ENCODE results near the gene RHBDD1. TPM values are rescaled to one million over a fixed set of nuclear protein-coding genes. Genes with fewer than 3 reads are reported as not detected.
"Not testable (repeated sequence)": the region's sequence is repeated elsewhere in the genome, so short reads cannot be mapped to it uniquely, and the experiment has no call there.

Gene RHBDD1
- total and polyA plus RNA-seq, 8 donors: 22.8 to 40.1 (median 25.3) TPM

GRCh38 chr2:226839951-226840350, 4.1 kb downstream of the RHBDD1 start:
- intact Hi-C loops (cut with DNase I): loop anchor here in 1 of 2 donors (10.0 kb wide), 1 partner anchor 135 kb away; no protein-coding TSS in a partner anchor
- Histone ChIP-seq H3K36me3 (peaks cover 0 to 3% of the 10 kb centered on the region in 2 donors), H3K27ac (no peak overlapping the region), H3K4me3 (no peak overlapping the region), H3K9me3 (no peaks in the 10 kb centered on the region), H3K4me1 (peaks cover 4 to 26% of the 10 kb centered on the region in 2 donors), H3K27me3 (no peaks in the 10 kb centered on the region)
- DNase-seq (no peak), ATAC-seq (no peak)
- no peak for TF ChIP-seq CTCF (IDR thresholded peaks at IDR 0.05)

- H3K9me3 ChIP-seq; H3K4me3 ChIP-seq; H3K27ac ChIP-seq; H3K27me3 ChIP-seq; ATAC-seq; DNase-seq; intact Hi-C loops (cut with DNase I); H3K36me3 ChIP-seq; H3K4me1 ChIP-seq: not testable (repeated sequence)
Measured at GRCh38 chr2:226843001-226843400, 7.1 kb downstream of the RHBDD1 start.

DNA sequence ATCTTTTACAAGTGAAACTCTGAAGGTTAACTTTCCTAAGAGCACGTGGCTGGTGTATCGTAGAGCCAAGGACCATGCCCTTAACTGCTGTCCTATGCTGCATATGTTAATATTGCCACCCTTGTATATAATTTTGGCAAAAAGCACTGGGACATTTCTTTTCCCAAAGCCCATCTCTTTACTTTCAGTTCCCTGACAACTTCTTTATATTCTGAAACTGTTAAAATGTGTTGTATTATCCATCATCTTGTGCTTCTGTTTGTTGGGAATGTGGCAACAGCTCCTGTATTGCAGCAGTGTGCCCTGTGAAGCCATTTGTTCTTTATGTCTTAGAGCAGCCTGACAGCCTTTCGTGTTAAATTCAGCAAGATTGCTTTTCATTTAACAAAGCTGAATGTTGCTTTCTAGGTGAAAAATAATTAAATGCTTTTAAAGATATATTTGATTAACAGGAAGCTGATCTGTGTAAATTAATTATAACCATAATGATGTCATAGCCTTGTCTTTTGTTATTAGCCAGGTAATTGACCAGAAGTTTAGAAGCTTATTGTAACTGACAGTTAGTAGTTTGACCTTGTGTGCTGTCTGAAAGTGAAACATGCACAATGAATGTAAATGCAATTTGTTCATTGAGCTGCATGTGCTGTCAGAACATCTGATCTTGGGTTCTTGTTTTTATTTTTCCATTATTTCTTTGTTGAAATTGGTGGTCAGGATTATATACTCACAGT, 9.7 kb downstream of the RHBDD1 start:
- no peaks in the 10 kb centered on the region for H3K4me1 ChIP-seq
- ATAC-seq: no peak
- DNase-seq: no peak
- no peaks in the 10 kb centered on the region for H3K27me3 ChIP-seq
- no peak overlapping the region for H3K27ac ChIP-seq
- intact Hi-C loops (cut with DNase I): no loop called here
- no peaks in the 10 kb centered on the region for H3K36me3 ChIP-seq
- TF ChIP-seq CTCF (IDR thresholded peaks at IDR 0.05): no peak
- no peaks in the 10 kb centered on the region for H3K9me3 ChIP-seq
- no peak overlapping the region for H3K4me3 ChIP-seq

DNA sequence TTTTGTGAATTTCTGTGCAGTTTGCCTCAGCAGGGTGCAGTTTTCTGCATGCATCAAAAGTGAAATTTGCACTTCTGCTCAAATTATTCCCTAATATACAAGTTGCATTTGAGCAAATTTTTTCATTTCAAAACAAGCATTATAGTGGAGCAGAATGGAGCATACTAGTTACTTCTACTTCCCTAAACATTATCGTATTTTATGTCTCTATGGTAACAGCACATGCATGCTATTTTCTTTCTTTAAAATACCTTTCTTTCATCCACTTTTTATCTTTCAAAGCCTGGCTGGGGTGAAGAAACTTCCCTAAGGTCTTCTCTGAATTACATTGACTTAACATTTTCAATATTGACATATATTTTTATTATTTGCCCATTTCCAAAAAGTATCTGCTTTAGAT, 11.2 kb downstream of the RHBDD1 start:
- intact Hi-C loops (cut with DNase I): no loop called here
- ATAC-seq: no peak

DNA sequence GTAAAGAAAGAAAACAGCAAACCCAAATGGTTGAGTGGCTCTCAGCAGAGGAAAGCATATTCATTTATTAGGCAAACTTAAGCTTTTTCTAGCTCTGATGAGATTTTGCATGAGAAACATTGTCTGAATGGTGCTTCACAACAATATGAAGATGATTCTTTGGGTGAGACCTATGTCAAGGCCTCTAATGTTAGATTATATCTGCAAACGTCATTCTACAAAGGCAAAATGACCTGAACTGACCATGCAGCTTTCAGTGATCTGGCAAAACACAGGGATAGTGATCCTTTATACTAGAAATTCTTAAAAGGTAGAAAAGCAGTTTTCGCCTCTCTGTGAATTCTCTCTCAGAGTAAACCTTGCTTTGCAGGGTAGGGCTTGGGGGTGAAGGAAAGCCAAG, 11.7 kb downstream of the RHBDD1 start:
- Histone ChIP-seq H3K36me3 (no peaks in the 10 kb centered on the region), H3K4me3 (no peak overlapping the region), H3K4me1 (no peaks in the 10 kb centered on the region), H3K9me3 (no peaks in the 10 kb centered on the region), H3K27me3 (no peaks in the 10 kb centered on the region), H3K27ac (no peak overlapping the region)
- no peak for TF ChIP-seq CTCF (IDR thresholded peaks at IDR 0.05)
- ATAC-seq: no peak
- intact Hi-C loops (cut with DNase I): no loop called here
- no peak for DNase-seq

More for the DNA sequence above, 11.2 kb downstream of the RHBDD1 start:
- DNase-seq: no peak
- no peaks in the 10 kb centered on the region for H3K4me1 ChIP-seq
- no peak overlapping the region for H3K27ac ChIP-seq
- H3K36me3 ChIP-seq: no peaks in the 10 kb centered on the region
- H3K4me3 ChIP-seq: no peak overlapping the region
- no peaks in the 10 kb centered on the region for H3K9me3 ChIP-seq
- no peak for TF ChIP-seq CTCF (IDR thresholded peaks at IDR 0.05)
- H3K27me3 ChIP-seq: no peaks in the 10 kb centered on the region

GRCh38 chr2:226849349-226849748, 13.5 kb downstream of the RHBDD1 start:
- Histone ChIP-seq H3K4me3 (no peak overlapping the region), H3K27me3 (no peaks in the 10 kb centered on the region), H3K36me3 (no peaks in the 10 kb centered on the region), H3K27ac (no peak overlapping the region), H3K4me1 (no peaks in the 10 kb centered on the region), H3K9me3 (no peaks in the 10 kb centered on the region)
- no peak for ATAC-seq
- no peak for TF ChIP-seq CTCF (IDR thresholded peaks at IDR 0.05)
- intact Hi-C loops (cut with DNase I): no loop called here
- DNase-seq: no peak
